Calu3 (cell line): ENCODE data around the gene FUT4. TPM values are rescaled to one million over a fixed set of nuclear protein-coding genes. Genes with fewer than 3 reads are reported as not detected.

Experiments used
- BruUV-seq: library from RNA; stranded (reverse); fragments of 400-500 nt; replicated peaks from 2 replicates; lab custom pipeline; 2021; lab: Mats Ljungman, UMichigan
- CTCF ChIA-PET: fragments of 300-600 bp; sonication (Branson Sonifier 250); formaldehyde crosslinking; loops from one replicate; lab custom pipeline; 2022; ENCODE audit warnings: antibody characterized with exemption; lab: Charles Lee
- DNase-seq: peaks from one replicate; pipeline ENCODE4 v3.0.0; 2022
- H3K27ac Mint-ChIP-seq: one replicate; pipeline ENCODE4 v1.8.0; 2022; ENCODE audit warnings: mixed read lengths; ENCODE audit not compliant: unreplicated experiment
- H3K27me3 Mint-ChIP-seq: one replicate; pipeline ENCODE4 v1.8.0; 2022; ENCODE audit warnings: mixed read lengths; ENCODE audit not compliant: unreplicated experiment
- H3K36me3 Mint-ChIP-seq: one replicate; pipeline ENCODE4 v1.8.0; 2022; ENCODE audit warnings: mild to moderate bottlenecking, moderate library complexity, mixed read lengths; ENCODE audit not compliant: insufficient read depth, unreplicated experiment
- H3K4me1 Mint-ChIP-seq: one replicate; pipeline ENCODE4 v1.8.0; 2022; ENCODE audit warnings: mild to moderate bottlenecking, low read depth, mixed read lengths; ENCODE audit not compliant: unreplicated experiment
- H3K4me3 Mint-ChIP-seq: one replicate; pipeline ENCODE4 v1.8.0; 2022; ENCODE audit warnings: mild to moderate bottlenecking, low read depth, moderate library complexity, mixed read lengths; ENCODE audit not compliant: unreplicated experiment
- H3K9me3 Mint-ChIP-seq: one replicate; pipeline ENCODE4 v1.8.0; 2022; ENCODE audit warnings: low read depth, mixed read lengths; ENCODE audit not compliant: unreplicated experiment
- intact Hi-C: fragments of 100-400 bp; cut with micrococcal nuclease; formaldehyde crosslinking; loops from one replicate; pipeline ENCODE4 v1.10.0; 2022; ENCODE audit not compliant: unreplicated experiment
- total RNA-seq: library from RNA; stranded (reverse); gene quantifications from 2 replicates; pipeline ENCODE4 v1.2.3, GENCODE V29; 2022
- TF ChIP-seq, protein P1 (sequence below): fragments of 200-600 bp; IDR thresholded peaks from one replicate; pipeline ENCODE4 v1.8.0; 2022; ENCODE audit warnings: antibody characterized with exemption; ENCODE audit not compliant: unreplicated experiment

Gene FUT4
- total RNA-seq, 1 experiment from 2014 or later = 28.6 TPM

DNA sequence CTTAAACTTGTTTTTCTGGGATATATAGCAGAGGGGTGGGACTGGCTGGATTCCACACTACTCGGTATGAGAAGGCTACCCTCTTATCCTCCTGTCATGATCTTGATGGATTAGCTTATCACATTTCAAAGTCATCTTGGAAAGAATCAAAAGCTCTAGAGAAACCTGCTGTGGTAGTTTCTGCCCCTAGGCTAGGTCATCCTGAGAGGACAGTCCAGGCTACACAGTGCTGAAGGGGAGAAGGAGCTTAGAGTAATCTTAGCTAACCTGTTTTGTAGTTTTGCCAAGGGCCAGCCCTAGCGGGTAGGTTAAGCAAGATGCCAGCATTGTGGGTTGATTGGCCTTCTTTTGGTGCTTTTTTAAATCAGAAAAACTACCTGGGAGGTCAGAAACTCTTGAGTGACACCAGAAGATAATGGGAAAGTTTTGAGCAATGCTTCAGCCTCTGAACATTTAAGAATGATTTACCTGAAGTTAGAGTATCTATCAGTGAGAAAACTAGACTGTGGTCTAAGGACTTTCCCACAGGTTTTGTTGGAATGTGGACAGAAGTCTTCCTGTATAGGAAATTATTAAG lies 44.7 kb downstream of the FUT4 start:
- Mint-ChIP-seq H3K36me3 (peaks cover 15% of the 10 kb centered on the region), H3K27ac (no peak overlapping the region), H3K4me3 (no peak overlapping the region), H3K9me3 (no peaks in the 10 kb centered on the region), H3K4me1 (peaks cover 68% of the 10 kb centered on the region), H3K27me3 (no peaks in the 10 kb centered on the region)
- intact Hi-C loops = loop anchor here (5.0 kb wide), 1 partner anchor 41 kb away; no protein-coding TSS in a partner anchor
- CTCF ChIA-PET = interaction anchor here (0.7 kb wide), 1 partner anchor 24 kb away, joined by 3 read pairs; no protein-coding TSS in a partner anchor
- BruUV-seq = no TSS peak
- DNase-seq = peak; percentile 21
- TF ChIP-seq, protein P1, sequence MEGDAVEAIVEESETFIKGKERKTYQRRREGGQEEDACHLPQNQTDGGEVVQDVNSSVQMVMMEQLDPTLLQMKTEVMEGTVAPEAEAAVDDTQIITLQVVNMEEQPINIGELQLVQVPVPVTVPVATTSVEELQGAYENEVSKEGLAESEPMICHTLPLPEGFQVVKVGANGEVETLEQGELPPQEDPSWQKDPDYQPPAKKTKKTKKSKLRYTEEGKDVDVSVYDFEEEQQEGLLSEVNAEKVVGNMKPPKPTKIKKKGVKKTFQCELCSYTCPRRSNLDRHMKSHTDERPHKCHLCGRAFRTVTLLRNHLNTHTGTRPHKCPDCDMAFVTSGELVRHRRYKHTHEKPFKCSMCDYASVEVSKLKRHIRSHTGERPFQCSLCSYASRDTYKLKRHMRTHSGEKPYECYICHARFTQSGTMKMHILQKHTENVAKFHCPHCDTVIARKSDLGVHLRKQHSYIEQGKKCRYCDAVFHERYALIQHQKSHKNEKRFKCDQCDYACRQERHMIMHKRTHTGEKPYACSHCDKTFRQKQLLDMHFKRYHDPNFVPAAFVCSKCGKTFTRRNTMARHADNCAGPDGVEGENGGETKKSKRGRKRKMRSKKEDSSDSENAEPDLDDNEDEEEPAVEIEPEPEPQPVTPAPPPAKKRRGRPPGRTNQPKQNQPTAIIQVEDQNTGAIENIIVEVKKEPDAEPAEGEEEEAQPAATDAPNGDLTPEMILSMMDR = no peak

DNA sequence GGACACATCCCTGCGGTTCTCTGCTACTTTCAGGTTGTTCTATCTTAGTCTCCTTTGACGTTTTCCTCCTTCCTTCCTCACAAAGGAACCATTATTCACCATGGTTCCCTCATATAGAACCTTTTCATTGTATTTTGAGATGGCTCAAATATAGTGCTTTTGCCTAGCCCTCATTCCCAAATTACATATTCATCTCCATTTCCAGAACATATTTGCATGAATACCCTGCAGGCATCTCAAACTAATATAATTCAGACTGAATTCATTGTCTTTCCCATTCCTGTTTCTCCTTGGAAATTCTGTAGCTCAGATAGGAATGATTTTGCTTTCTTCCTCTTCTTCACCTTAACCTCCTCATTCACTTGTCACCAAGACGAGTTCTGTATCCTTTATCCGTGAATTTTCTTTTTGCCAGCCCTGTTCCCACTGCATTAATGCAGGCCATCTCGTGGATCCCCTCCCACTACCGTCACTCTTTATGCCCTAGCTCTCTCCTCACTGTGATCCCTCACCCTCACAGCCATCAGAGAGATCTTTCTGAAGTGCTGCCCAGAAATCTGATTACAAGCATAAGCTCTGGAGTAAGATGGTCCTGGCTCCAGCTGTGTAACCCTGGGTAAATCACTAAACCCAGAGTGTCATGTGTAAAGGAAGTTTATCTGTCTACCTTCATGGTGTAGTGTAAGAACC lies 46.8 kb downstream of the FUT4 start:
- peaks cover 15% of the 10 kb centered on the region for H3K36me3 Mint-ChIP-seq
- intact Hi-C loops = no loop called here
- TF ChIP-seq, protein P1 = no peak
- no peak overlapping the region for H3K27ac Mint-ChIP-seq
- no peaks in the 10 kb centered on the region for H3K27me3 Mint-ChIP-seq
- H3K4me3 Mint-ChIP-seq = no peak overlapping the region
- no peak for DNase-seq
- H3K9me3 Mint-ChIP-seq = no peaks in the 10 kb centered on the region
- no TSS peak for BruUV-seq
- peaks cover 55% of the 10 kb centered on the region for H3K4me1 Mint-ChIP-seq
- CTCF ChIA-PET = no interaction called here

DNA sequence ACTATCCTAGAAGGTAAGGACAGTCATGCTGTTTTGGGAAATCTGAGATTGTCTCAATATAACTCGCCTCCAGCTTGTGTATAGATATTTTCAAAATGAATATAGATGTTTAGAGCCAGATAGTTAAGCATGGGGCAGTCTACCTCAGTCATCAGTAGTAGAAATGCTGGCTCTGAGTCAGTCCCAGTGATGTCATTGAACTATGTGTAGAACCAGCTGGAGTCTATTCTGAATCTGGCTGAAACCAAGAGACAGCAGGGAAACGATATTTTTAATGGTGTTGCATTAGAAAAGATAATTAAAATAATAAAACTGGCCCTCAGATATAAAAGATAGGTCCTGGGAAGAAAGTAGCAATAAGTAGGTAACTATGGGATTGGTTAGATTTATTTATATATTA lies 49.3 kb downstream of the FUT4 start:
- BruUV-seq = no TSS peak
- Mint-ChIP-seq H3K4me3 (no peak overlapping the region), H3K4me1 (peaks cover 31% of the 10 kb centered on the region), H3K27me3 (no peaks in the 10 kb centered on the region), H3K27ac (no peak overlapping the region), H3K36me3 (peaks cover 15% of the 10 kb centered on the region), H3K9me3 (no peaks in the 10 kb centered on the region)
- CTCF ChIA-PET = no interaction called here
- DNase-seq = no peak
- intact Hi-C loops = no loop called here
- TF ChIP-seq, protein P1 = no peak

DNA sequence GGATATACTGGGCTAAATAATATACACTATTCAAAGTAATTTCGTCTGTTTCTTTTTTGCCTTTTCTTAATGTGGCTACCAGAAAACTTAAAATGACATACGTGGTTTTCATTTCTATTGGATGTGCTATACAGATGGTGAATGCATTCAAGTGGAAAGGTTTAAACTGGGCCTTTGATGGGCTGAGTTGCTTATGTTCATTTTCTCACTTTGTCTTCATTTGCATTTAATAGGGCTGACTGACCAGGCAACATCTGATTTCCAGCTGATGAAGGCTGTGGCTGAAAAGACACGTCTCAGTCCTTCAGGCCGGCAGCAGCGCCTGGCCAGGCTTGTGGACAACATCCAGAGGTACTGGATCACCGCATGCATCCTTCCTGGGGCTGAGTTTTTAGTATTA lies 51.4 kb downstream of the FUT4 start:
- H3K4me1 Mint-ChIP-seq = peaks cover 11% of the 10 kb centered on the region
- no TSS peak for BruUV-seq
- no peak overlapping the region for H3K4me3 Mint-ChIP-seq
- intact Hi-C loops = no loop called here
- H3K36me3 Mint-ChIP-seq = peaks cover 7% of the 10 kb centered on the region
- no peaks in the 10 kb centered on the region for H3K27me3 Mint-ChIP-seq
- CTCF ChIA-PET = no interaction called here
- no peak for DNase-seq
- TF ChIP-seq, protein P1 = no peak
- no peak overlapping the region for H3K27ac Mint-ChIP-seq
- H3K9me3 Mint-ChIP-seq = peaks cover 1% of the 10 kb centered on the region
